Fibroblast of upper back skin (primary cell): ENCODE results near the gene C2orf49.
A peak's percentile ranks its signal among the peaks of the same experiment; 100 is the strongest.
"Not testable (repeated sequence)": the region's sequence is repeated elsewhere in the genome, so short reads cannot be mapped to it uniquely, and the experiment has no call there.

ENCODE experiments used
- DNase-seq: peaks from one replicate; pipeline ENCODE4 v3.0.0-alpha.2; 2013

The C2orf49 gene

DNA sequence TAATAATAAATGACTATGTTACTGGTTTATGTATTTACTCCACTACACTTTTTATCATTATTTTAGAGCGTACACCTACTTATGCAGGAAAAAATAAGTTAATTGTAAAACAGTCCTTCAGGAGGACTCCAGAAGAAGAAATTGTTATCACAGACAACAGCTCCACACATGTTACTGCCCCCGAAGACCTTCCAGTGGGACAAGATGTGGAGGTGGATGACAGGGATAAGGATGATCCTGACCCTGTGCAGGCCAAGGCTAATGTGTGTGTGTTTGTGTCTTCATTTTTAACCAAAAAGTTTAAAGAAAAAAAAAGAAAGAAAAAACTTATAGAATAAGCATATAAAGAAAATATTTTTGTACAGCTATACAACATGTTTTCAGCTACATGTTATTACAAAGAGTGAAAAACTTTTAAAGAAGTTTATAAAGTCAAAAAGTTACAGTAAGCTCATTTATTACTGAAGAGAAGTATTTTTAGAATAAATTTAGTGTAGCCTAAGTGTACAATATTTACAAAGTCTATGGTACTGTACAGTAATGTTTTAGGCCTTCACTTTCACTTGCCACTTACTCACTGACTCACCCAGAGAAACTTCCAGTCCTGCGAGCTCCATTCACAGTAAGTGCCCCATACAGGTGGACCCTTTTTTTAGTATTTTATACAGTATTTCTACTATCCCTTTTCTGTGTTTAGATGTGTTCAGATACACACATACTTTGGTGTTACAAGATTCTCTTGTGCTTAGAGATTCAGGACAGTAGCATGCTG is 15.3 kb upstream of the C2orf49 start:
- no peak for DNase-seq

DNA sequence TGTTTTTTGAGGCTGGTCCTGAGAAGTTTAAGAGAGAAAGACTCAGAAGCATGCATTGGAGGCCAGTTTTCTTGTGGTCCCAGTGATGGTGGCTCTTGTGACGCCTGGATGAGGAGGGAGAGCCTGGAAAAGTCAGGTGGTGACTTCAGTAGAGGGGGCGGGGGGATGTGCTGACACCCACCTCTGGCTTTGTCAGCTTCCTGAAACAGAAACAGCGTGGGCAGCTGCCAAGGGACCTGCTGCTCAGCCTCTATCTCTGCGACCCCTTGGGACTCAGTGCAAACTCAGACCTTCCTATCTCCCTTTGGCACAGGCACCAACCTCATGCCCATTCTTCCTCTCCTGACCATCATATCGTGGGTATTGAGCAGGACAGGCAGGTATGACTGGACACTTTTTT is 14.2 kb upstream of the C2orf49 start:
- DNase-seq, result no peak

DNA sequence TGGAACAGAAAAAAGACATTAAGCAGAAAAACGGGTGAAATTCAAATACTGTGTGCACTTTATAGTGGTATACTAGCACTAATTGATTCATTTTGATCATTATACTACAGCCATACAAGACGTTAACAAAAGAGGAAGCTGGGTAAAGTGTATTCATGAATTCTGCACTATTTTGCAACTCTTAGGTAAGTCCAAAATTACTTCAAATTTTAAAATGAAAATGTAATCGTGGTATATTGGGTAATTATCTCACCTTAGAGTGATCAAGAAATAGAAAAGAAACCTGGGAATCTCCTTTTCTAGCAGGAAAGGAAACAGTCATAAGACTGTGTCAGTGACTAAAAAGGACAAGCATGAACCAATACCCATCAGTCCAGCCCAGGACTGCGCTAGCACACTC is 13.2 kb upstream of the C2orf49 start:
- DNase-seq, result no peak

DNA sequence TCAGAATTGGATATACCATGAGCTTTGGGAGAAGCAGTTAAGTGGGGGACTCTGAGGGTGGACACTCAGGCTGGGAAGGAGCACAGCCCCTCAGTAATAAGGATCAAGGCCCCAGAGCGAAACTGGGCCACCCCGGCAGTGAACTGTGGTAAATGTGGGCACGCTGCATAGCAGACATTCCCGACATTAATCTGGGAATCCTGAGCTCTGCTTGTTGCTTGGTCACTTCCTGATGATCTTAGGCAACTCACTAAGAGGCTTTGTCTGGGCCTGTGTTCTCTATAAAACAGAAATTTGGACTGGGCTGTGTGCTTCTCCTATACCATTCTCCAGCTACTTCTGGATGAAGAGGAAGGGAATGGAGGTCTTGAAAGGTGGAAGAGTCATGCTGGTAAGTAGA is 12.6 kb upstream of the C2orf49 start:
- DNase-seq, result peak; percentile 83

DNA sequence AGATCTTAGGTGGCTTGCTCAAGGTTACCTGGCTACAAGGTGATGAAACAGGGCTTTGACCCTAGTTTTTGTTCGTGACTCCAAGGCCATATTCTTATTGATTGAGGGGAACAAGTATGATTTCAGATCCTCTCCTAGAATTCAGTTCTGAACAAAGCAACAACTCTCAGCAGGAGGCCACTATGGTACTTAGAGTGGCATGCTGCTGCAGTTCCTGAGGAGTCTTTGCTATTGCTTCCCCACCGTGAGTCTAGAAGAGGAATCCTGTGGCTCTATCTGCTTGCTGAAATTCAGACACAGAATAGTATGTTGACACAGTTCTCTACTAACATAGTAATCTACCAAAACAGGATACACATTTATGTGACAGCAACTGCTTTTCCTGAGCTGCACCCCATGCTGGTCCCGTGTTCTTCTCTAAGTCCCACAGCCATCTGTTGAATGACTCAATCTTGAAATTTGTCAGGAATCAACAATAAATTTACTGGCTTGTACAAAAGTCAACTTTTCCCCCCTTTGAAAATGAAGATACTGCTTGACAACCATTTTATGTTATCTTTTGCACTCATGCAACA is 11.9 kb upstream of the C2orf49 start:
- peak; percentile 74 for DNase-seq

DNA sequence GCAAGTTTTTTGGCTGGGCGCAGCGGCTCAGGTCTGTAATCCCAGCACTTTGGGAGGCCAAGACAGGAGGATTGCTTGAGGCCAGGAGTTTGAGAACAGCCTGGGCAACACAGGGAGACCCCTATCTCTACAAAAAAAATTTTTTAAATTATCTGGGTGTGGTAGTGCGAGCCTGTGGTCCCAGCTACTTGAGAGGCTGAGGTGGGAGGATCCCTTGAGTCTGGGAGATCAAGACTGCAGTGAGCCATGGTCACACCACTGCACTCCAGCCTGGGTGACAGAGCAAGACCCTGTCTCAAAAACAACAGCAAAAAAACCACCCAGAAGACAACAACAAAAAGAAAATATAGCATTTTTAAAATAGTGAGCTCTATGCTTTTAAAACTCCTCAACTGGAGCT is 10.1 kb upstream of the C2orf49 start:
- not testable (repeated sequence) for DNase-seq

DNA sequence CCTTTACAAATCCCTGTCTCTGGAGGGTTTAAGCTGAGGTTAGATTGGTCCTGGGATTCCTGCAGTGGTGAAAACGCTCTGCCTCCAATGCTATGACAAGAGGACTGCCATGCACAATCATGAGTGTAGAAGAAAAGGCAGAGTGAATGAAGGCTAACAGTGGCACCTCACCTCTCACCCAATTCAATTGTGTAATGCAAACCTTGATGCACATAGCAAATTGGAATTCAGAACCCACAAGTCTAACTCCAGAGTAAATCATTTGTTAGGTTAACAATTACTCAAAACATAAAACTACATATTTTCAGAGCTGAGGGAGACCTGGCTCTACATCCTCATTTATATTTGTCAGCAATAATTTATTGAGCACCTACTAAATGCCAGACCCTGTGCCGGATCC is 9.7 kb upstream of the C2orf49 start:
- DNase-seq, result no peak

DNA sequence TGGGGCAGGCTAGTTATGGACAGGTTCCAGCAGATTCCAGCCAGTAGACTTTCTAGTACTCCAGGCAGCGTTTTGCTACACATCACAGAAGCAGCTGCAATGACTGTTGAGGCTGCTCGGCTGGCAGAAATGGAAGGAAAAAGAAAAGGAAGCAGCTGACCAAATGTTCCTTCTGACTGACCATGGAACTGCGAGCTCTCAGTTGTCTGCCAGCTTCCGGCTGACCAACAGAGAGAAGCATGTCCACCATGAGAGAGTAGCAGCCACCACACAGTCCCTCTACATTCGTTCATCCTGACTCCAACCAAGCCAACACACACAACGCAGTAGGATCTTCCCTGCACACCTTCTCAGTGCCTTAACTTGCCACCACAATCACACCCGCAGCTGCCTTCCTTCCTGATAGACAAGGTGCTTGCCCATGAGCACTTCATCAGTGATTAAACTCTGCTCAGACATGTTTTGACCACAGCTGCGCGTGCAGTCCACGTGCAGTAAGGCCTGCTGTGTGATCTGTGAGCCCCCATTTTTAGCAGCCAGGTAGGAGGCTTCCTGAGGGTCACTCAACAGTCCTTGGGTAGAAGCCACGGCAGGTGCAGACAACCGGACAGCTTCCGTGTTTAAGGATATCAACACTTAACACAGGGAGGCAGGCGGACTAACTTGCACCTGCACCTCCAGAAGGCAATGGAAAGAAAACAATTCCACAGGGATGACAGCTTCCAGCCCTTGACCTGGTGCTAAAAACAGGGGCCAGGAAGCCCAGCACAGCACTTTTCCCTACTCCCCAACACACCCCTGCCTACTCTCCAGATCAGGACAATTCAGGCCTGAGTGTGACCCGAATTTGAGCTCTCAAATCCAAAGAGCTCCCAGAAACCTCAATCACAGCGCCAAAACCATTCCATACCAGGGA is 8.8 kb upstream of the C2orf49 start:
- DNase-seq, result no peak

DNA sequence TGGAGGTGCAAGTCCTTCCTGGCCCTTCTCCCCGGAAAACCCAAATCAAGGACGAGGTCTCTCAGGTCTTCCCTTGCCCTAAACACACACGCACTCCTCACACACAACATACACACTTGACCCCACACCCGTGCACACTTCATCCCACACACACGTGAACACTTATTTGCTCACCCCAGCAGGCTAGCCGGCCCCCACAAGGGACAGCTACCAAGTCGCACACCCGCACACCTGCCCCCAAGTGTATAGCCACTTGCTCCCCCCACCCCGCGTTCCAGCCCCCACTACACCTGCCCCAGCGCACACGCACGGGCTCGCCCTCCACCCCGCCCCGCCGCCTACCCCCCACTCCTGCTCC is 8.2 kb upstream of the C2orf49 start:
- no peak for DNase-seq

DNA sequence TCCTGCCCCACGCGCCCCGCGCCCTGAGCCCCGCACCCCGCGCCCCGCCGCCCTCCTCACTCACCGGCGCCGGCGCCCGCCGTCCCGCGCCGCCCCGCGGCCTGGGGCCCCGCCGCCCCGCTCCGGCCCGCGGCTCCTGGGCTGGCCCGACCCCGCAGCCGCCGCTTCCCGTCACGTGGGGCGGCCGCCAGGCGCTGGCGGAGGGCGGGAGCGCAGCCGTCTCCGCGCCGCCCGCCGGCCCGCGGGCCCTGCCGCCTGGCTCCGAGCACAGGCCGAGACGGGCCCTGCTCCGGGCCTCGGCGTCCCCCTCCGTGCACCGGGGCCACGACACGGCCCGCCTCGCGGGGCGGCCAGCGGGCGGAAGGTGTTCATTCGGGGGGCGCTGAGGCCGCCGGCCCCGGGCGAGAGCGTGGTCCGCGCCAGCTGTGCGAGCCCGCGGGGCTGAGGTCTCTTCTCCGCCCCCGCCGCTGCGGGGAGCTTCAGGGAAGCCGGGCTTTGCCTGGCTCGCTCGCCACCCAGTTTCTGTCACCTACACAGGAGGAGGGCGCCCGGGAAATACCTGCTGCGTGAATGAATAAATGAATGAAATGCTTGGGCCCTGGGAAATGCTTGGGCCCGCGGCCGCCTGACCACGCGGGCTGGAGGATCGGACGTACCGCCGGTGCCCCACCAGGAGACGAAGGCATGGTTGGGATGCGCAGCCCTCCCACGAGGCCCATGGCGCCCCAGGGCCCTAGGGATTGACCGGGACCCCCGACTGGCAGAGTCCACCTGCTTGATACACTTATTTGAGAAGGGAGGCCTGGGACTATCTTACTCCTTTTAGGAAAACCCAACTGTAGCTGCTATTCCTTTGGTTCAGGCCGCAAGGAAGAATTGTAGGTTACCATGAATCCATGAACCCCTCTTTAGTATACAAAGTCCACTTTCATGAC is 7.5 kb upstream of the C2orf49 start, which contains the start of gene TGFBRAP1:
Gene TGFBRAP1, minus strand, starts transcription at position 175 of the 935 bp plus-strand sequence. CDS start 21,434 bp downstream, outside the sequence.
- DNase-seq, result peak; percentile 53

DNA sequence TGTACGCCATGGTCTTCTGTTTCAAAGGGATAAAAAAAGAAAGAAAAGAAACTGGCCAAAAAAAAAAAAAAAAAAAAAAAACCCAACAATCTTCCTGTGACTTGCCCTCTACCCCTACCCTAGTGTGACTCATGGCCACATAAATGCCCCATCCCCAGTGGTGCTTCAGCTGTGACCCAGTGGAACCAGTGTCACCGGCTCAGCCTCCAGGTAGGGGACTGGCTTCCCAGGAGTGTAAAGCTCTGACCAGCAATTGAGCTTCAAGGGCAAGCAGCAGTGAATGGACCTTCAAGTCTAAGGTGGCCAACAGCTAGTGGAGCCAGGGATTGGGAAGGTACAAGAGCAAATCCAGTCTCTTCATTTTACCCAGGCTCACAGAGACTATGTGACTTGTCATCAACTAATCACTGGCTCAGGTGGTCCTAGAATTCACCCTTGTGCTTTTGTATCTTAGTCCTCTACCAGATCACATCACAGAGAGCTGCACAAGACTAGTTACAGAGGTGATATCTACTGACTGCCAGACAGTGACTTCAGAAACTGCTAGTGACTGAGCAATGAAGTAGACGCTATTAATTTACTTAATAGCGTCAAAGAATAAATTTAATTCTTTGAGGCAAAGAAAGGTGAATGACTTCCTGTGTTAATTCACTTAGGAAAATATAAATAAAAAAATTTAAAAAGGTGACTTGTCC is 6.5 kb upstream of the C2orf49 start:
- no peak for DNase-seq

DNA sequence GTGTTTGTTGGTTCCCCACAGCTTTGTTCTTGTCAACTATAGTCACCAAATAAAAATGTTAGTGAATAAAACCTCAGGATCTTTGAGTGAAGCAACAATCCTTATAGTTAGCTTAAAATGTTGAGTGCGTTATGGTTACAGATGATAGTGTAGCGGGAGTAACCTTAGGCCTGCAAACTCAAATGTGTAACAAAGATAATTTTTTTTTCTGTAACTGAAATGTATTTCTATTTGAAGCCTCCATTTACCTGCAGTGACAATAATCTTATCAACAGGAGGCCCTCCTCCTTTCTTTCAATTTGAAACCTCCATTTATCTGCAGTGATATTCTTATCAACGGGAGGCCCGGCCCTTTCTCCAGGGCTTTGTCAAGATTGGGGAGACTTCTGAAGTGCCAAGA is 3.1 kb upstream of the C2orf49 start:
- no peak for DNase-seq

DNA sequence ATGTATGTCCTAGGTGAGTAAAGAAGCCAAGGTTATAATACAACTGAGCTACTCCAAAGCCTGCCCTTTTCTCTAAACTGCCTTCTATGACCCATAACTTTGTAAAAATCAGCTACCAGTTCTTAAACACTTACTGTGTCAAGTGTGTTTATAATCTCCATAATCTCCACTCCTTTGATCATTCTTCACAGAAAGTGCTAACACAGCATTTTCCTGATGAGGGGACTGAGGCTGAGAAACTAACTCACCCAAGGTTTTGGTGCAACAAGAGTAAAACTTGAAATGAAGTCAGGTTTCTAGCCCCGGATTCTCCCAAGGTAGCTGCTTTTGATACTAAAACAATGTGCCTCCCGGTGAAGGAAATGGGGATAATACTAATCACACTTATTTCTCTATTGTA is 1.9 kb upstream of the C2orf49 start:
- DNase-seq, result no peak

DNA sequence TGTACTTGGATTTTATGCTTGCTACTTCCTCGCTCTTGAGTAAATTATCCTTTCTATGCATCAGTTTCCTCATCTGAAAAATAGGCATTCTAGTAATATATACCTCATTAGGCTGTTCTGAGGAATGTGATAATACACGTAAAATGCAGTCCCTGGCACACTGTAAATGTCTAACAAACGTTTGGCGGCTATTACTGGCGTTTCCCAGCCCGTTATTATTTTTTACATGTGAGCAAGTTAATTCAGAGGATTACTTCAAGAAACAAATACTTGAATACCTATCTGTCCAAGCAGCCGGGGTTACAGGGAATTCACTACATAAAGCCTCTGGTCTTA is 586 bp upstream of the C2orf49 start:
- DNase-seq, result no peak

DNA sequence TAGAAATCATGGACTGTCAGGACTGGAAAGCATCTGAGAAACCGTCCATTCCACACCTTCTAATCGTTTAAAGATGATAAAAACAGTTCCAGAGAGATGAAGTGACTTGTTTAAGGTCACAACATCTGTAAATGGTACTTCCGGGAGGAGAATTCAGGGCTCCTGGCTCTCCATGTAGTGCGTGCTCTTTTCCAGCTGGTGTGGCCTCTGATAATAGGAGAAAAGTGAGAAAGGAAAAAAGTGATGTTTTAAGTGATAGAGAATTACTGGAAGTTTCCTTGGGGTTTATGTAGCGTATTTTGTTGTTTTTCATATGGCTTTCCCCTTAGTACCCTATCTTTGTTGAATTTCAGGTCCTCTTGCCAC is 663 bp downstream of the C2orf49 start:
- DNase-seq, result no peak

DNA sequence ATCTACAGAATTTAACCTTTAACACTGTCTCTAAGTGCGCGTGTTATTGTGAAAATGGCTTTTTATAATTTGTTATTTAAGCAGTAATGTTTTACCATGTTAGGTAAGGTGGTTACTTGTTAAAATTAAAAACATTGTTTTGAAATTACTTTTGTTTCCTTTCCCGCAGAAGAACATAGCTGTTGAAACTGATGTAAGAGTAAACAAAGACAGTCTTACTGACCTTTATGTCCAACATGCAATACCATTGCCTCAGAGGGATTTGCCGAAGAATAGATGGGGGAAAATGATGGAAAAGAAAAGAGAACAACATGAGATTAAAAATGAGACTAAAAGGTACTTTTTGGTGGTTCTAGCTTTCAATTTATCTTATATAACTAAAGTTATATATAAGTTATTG is 2.1 kb downstream of the C2orf49 start:
- DNase-seq, result no peak

DNA sequence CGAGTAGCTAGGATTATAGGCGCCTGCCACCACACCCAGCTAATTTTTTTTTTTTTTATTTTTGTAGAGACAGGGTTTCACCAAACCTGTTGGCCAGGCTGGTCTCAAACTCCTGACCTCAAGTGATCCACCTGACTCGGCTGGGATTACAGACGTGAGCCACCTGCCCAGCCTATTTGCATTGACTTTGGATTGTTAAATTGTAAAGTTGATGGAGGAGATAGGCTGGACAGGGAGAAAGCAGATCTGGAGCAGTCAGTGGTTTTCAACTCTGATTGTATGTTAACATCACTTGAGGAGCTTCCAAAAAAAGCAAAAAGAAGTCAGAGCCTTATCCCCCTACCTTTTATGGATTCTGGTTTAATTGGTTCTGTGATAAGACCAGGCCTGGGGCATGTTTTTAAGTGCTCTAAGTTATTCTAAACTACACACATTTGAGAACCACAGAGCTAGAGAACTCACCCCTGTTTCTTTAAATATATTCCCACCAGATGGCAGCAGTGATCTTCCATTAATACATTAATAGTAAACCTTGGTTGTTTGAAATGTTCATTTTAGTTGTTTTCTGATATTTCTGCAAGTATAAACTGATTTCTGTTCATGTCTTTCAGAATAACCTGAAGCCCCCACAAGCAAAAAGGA is 7.5 kb downstream of the C2orf49 start:
- DNase-seq, result peak; percentile 52

DNA sequence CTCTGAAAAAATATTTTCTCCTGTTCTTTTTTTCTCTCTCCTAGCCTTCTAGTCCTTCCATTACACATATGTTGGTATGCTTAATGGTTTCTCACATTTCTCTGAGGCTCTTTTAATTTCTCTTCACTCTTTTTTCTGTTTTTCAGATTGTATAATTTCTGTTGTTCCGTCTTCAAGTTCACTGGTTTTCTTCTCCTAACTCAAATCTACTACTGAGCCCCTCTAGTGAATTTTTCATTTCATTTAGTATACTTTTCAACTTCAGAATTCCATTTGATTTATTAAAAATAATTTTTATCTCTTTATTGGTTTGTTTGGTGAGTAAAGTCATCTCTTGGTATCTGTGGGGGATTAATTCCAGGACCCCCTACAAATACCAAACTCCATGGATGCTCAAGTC is 19.8 kb downstream of the C2orf49 start:
- DNase-seq, result no peak

DNA sequence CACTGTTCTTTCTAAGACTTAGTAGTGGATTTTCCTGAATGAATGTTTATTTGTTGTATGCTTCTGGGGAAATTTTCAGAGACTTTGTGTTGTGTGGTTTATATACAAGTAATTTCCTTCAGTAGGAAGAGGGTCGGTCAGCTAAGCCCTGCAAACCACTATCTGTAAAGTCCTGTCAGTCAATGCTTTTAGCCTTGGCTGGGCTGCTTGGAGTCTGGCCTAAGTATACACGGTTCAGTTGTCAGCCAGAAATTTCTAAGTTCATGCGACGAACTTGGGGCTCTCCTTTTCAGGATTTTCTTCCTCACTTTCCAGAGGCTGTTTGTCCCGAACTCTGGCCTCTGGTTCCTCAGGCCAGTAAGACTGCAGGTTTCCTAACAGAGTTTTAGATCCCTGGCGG is 21.3 kb downstream of the C2orf49 start:
- DNase-seq, result no peak

DNA sequence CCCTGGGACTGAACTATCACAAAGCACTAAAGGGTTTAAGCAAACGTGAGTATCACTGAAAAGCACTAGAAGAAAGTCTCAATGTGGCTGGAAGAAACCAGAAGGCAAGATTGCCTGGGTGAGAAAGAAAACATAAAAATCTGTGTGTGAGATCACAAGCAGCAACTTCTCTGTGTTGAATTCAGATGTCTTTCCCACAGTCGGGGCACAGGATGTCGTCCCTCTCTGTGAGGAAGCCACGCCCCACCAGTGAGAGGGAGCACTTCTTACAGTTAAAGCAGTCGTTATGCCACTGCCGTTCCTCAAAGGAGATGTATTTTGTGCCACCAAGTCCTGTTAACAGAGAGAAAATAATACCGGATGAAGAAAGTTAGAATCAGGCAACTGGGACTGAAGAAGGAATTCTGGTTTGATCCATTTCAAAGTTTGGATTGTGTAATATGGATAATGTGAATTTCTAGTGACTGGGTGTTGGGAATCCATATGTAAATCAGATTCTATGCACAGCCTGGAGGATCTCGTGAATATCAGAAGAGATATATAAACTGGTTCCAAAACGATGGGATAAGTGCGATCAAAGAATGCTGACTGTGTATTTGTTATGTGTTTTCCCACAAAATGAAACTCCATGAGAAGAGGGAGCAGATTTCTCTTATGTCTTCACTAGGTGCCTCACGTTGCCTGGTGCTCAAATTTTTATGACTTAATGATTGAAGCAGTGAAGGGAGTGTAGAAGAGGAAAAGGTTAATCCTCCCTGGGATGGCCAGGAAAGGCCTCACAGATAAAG is 24.0 kb downstream of the C2orf49 start:
- no peak for DNase-seq
